GM13977 (cell line): ENCODE data around the gene FGF5.

Source experiments
- DNase-seq: peaks from one replicate; pipeline ENCODE4 v3.0.0; 2012; ENCODE audit warnings: low spot score
- in situ Hi-C: fragments of 300-500 bp; cut with MboI; formaldehyde crosslinking; loops from one replicate; pipeline ENCODE4 v1.12.0; 2022; ENCODE audit warnings: low sequenced_read_pairs, low pct_unique_long_range_greater_than_20kb, mixed read lengths, inconsistent platforms; ENCODE audit not compliant: unreplicated experiment
- TF ChIP-seq, protein P1 (sequence below): IDR thresholded peaks from 2 replicates; pipeline ENCODE4 v1.5.1; 2012; ENCODE audit warnings: mild to moderate bottlenecking, control low read depth; ENCODE audit not compliant: insufficient read depth; ENCODE audit errors: extremely low read depth, missing control alignments

FGF5 gene

DNA sequence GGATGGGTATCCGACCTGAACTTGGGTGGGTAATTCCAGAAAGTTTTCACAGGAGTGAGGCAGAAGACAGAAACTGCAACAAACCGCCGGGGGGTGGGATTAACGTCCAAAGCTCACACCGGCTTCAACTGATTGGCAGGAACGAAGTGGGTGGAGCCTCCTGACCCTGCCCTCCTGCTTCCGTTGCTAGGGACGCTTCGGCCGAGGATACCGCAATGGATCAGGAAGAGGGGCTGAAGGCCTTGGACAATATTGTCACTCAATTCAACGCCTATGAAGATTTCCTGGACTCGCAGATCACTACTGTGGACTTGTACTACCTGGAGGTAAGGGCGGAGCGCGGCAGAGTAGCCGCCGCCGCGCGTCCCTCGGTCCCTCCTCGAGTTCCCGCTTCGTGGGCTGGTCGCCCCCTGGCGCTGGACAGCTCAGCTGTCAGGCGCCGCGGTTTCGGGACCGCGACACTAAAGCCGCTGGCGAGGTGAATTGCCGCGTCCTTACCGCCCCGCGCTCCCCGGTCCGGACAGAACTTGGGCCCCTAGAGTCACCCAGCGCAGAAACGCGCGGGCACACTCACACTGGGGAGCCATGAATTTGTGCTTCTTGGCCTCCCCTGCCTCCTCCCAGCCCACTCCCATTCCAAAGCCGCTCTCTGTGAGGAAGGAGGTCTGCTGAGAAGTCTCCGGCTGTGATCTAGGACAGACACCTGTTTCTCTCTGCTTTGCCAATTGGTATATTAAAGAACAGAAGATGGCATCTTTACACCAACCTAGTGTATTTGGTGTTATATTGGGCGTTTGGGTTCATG, 69.3 kb downstream of the FGF5 start, which contains the start of gene CFAP299:
CFAP299 (plus strand) TSS at position 177 of the 805 bp plus-strand sequence.
- peak; percentile 72 for DNase-seq
- in situ Hi-C loops: no loop called here
- TF ChIP-seq, protein P1, sequence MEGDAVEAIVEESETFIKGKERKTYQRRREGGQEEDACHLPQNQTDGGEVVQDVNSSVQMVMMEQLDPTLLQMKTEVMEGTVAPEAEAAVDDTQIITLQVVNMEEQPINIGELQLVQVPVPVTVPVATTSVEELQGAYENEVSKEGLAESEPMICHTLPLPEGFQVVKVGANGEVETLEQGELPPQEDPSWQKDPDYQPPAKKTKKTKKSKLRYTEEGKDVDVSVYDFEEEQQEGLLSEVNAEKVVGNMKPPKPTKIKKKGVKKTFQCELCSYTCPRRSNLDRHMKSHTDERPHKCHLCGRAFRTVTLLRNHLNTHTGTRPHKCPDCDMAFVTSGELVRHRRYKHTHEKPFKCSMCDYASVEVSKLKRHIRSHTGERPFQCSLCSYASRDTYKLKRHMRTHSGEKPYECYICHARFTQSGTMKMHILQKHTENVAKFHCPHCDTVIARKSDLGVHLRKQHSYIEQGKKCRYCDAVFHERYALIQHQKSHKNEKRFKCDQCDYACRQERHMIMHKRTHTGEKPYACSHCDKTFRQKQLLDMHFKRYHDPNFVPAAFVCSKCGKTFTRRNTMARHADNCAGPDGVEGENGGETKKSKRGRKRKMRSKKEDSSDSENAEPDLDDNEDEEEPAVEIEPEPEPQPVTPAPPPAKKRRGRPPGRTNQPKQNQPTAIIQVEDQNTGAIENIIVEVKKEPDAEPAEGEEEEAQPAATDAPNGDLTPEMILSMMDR: peak; percentile 32

DNA sequence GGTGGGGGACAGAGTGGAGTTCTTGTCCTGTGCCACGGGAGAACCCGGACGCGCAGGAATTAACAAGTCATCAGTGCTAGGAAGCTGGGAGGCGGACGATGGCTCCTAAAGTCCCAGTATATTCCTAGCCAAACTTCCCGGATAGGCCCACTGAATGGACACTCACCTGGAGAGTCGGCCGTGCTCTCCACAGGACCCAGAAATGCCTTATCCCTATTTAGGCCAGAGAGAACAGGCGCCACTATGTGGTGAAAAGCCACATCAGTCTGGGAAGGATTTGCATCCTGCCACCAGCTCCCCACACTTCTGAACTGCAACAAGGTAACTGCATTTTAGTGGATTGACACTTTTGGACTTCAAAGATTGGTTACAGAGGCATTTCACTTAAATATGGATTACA, 70.1 kb downstream of the FGF5 start:
- in situ Hi-C loops: no loop called here
- TF ChIP-seq, protein P1: no peak
- no peak for DNase-seq

DNA sequence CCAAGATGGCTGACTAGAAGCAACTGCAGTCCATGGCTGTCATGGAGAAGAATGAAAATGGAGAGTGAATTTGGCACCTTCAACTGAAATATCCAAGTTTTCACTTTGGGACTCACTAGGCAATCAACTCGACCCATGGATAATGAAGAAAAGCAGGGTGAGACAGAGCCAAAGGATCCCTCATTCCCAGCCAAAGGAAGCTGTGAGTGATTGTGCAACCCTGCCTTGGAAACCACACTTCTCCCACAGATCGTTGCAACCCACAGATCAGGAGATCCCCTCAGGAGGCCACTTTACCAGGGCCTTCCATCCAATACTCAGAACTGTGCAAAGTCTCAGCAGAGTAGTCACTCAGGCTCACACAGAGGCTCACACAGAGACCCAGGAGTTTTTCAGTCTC, 73.6 kb downstream of the FGF5 start:
- in situ Hi-C loops: no loop called here
- DNase-seq: no peak

More for the DNA sequence above, 73.6 kb downstream of the FGF5 start:
- TF ChIP-seq, protein P1: no peak
